HCT116 (cell line): ENCODE results near the gene BFSP2. TPM values are rescaled to one million over a fixed set of nuclear protein-coding genes. Genes with fewer than 3 reads are reported as not detected.

Experiments
- ATAC-seq: fragments of 200-7000 bp; cut with Tn5 transposase; 2 replicates; pipeline ENCODE4 v1.9.1; 2020; ENCODE audit warnings: mild to moderate bottlenecking, moderate library complexity
- BruUV-seq: library from RNA; stranded (reverse); fragments of 400-500 nt; replicated peaks from 2 replicates; lab custom pipeline; 2021; lab: Mats Ljungman, UMichigan
- CTCF ChIA-PET: fragments of 300-600 bp; sonication (Branson Sonifier 250); formaldehyde crosslinking; loops from one replicate; lab custom pipeline; 2021; ENCODE audit warnings: antibody characterized with exemption; lab: Charles Lee
- POLR2A ChIA-PET: fragments of 300-600, 350-600 bp; sonication (Branson Sonifier 250); formaldehyde crosslinking; loops from one replicate; lab custom pipeline; 2021; ENCODE audit warnings: antibody characterized with exemption; lab: Charles Lee
- RAD21 ChIA-PET, 2 experiments: fragments of 300-600 bp; sonication (Branson Sonifier 250); formaldehyde crosslinking; loops; one replicate each; lab custom pipeline; 2023; ENCODE audit warnings: low total read pairs in 2 of 2; ENCODE audit not compliant: uncharacterized antibody in 2 of 2, unreplicated experiment in 2 of 2, low non-redundant PET in 1 of 2; lab: Charles Lee
- DNase-seq: peaks from one replicate; pipeline ENCODE4 v3.0.0-alpha.2; 2010; ENCODE audit warnings: low read depth, low spot score
- H2AFZ ChIP-seq: fragments of 200-600 bp; shearing (Covaris generic), sonication (generic); 2 replicates; pipeline ENCODE4 v1.6.1; 2017; ENCODE audit warnings: low read depth, mixed run types, mixed read lengths, antibody characterized with exemption, low read length; ENCODE audit not compliant: poor library complexity, severe bottlenecking
- H3K27ac ChIP-seq: 2 replicates; pipeline ENCODE4 v1.5.1; 2012; ENCODE audit warnings: low read depth, low read length
- H3K27me3 ChIP-seq: fragments of 200-600 bp; sonication (generic); 2 replicates; pipeline ENCODE4 v1.6.1; 2016; ENCODE audit warnings: mixed run types, low read length, mixed read lengths; ENCODE audit not compliant: insufficient read depth
- H3K36me3 ChIP-seq, 2 experiments: fragments of 200-500 bp in 1 of 2; fragments of 200-600 bp in 1 of 2; sonication (Bioruptor generic) in 1 of 2; sonication (generic) in 1 of 2; 2 replicates each; pipeline versions ENCODE4 v1.5.1 to v1.6.1; 2014 to 2016; ENCODE audit warnings: low read length in 2 of 2, inconsistent platforms in 1 of 2, mixed read lengths in 1 of 2, mixed run types in 1 of 2; ENCODE audit not compliant: insufficient read depth in 2 of 2, control insufficient read depth in 1 of 2
- H3K4me1 ChIP-seq, 2 experiments: fragments of 200-600 bp in 1 of 2; sonication (generic) in 1 of 2; 2 replicates each; pipeline versions ENCODE4 v1.5.1 to v1.6.1; 2012 to 2017; ENCODE audit warnings: low read length in 2 of 2, inconsistent platforms in 1 of 2, mild to moderate bottlenecking in 1 of 2, mixed read lengths in 1 of 2, mixed run types in 1 of 2, moderate library complexity in 1 of 2; ENCODE audit not compliant: insufficient read depth in 2 of 2, control insufficient read depth in 1 of 2
- H3K4me2 ChIP-seq: fragments of 200-600 bp; sonication (generic); 2 replicates; pipeline ENCODE4 v1.6.1; 2017; ENCODE audit warnings: mixed run types, low read length, mixed read lengths
- H3K4me3 ChIP-seq, 2 experiments: fragments of 200-600 bp in 1 of 2; sonication (generic) in 1 of 2; replicated peaks in 1 of 2; 2 replicates each; pipeline ENCODE4 v1.5.1; 2011 to 2016; ENCODE audit warnings: low read length in 2 of 2, control low read depth in 1 of 2, low read depth in 1 of 2, mild to moderate bottlenecking in 1 of 2, mixed read lengths in 1 of 2, mixed run types in 1 of 2
- H3K79me2 ChIP-seq: fragments of 200-600 bp; sonication (generic); 2 replicates; pipeline ENCODE4 v1.6.1; 2017; ENCODE audit warnings: mild to moderate bottlenecking, mixed run types, low read length, moderate library complexity, mixed read lengths; ENCODE audit not compliant: insufficient read depth
- H3K9ac ChIP-seq: fragments of 200-600 bp; sonication (generic); 2 replicates; pipeline ENCODE4 v1.6.1; 2016; ENCODE audit warnings: low read length, mixed read lengths
- H3K9me2 ChIP-seq: fragments of 200-600 bp; sonication (generic), shearing (Covaris generic); 2 replicates; pipeline ENCODE4 v1.6.1; 2017; ENCODE audit warnings: mixed run types, mild to moderate bottlenecking, moderate library complexity; ENCODE audit not compliant: insufficient read depth
- H3K9me3 ChIP-seq, 2 experiments: fragments of 200-500 bp in 1 of 2; fragments of 200-600 bp in 1 of 2; sonication (Bioruptor generic) in 1 of 2; sonication (generic) in 1 of 2; 2 replicates each; pipeline ENCODE4 v1.6.1; 2014 to 2017; ENCODE audit warnings: low read length in 2 of 2, mixed read lengths in 2 of 2, inconsistent platforms in 1 of 2, low read depth in 1 of 2, mild to moderate bottlenecking in 1 of 2, mixed run types in 1 of 2, moderate library complexity in 1 of 2; ENCODE audit not compliant: control insufficient read depth in 1 of 2, insufficient read depth in 1 of 2
- H4K20me1 ChIP-seq: fragments of 200-600 bp; sonication (generic), shearing (Covaris generic); 2 replicates; pipeline ENCODE4 v1.6.1; 2017; ENCODE audit warnings: mixed run types, mild to moderate bottlenecking, moderate library complexity; ENCODE audit not compliant: insufficient read depth
- CBX3 ChIP-seq: IDR thresholded peaks from 2 replicates; pipeline ENCODE4 v1.6.1; 2012; ENCODE audit warnings: low read depth
- CEBPB ChIP-seq: IDR thresholded peaks from 2 replicates; pipeline ENCODE4 v1.6.1; 2012; ENCODE audit warnings: low read depth
- CTCF ChIP-seq, 3 experiments: fragments of 200-600 bp in 1 of 3; sonication (generic) in 1 of 3; IDR thresholded peaks in 2 of 3; conservative IDR thresholded peaks in 1 of 3; 2 replicates each; pipeline ENCODE4 v1.5.1; 2012 to 2017; ENCODE audit warnings: low read depth in 2 of 3, low read length in 2 of 3, antibody characterized with exemption in 1 of 3, borderline replicate concordance in 1 of 3, control low read depth in 1 of 3, mild to moderate bottlenecking in 1 of 3, mixed read lengths in 1 of 3, mixed run types in 1 of 3, moderate library complexity in 1 of 3; ENCODE audit not compliant: insufficient read depth in 1 of 3
- EGR1 ChIP-seq: IDR thresholded peaks from 2 replicates; pipeline ENCODE4 v1.6.1; 2012; ENCODE audit warnings: low read depth
- EZH2 ChIP-seq: fragments of 200-600 bp; sonication (generic); IDR thresholded peaks from 2 replicates; pipeline ENCODE4 v1.6.1; 2017; ENCODE audit warnings: antibody characterized with exemption, mixed run types
- EZH2phosphoT487 ChIP-seq: fragments of 200-600 bp; IDR thresholded peaks from 2 replicates; pipeline ENCODE4 v1.6.1; 2018; ENCODE audit warnings: antibody characterized with exemption, borderline replicate concordance
- FOSL1 ChIP-seq: IDR thresholded peaks from 2 replicates; pipeline ENCODE4 v1.6.1; 2012; ENCODE audit warnings: low read depth
- JUND ChIP-seq: IDR thresholded peaks from 2 replicates; pipeline ENCODE4 v1.6.1; 2012
- POLR2AphosphoS5 ChIP-seq: IDR thresholded peaks from 2 replicates; pipeline ENCODE4 v1.6.1; 2011; ENCODE audit warnings: mild to moderate bottlenecking, low read depth, low read length, moderate library complexity
- RAD21 ChIP-seq: IDR thresholded peaks from 2 replicates; pipeline ENCODE4 v1.6.1; 2012; ENCODE audit warnings: low read depth, mild to moderate bottlenecking
- SIN3A ChIP-seq: IDR thresholded peaks from 2 replicates; pipeline ENCODE4 v1.6.1; 2012; ENCODE audit warnings: low read depth
- SRF ChIP-seq: IDR thresholded peaks from 2 replicates; pipeline ENCODE4 v1.6.1; 2012; ENCODE audit warnings: low read depth
- TCF7L2 ChIP-seq: IDR thresholded peaks from 2 replicates; pipeline ENCODE4 v1.7.0; 2011; ENCODE audit warnings: borderline replicate concordance, inconsistent platforms; ENCODE audit not compliant: insufficient read depth, insufficient read length; ENCODE audit errors: extremely low read depth
- ZBTB33 ChIP-seq: IDR thresholded peaks from 2 replicates; pipeline ENCODE4 v1.6.1; 2011; ENCODE audit warnings: mild to moderate bottlenecking, low read length, moderate library complexity; ENCODE audit not compliant: insufficient replicate concordance; ENCODE audit errors: extremely low read depth
- ZFX ChIP-seq: fragments of 450-650 bp; IDR thresholded peaks from 2 replicates; pipeline ENCODE4 v1.6.1; 2017
- ZNF274 ChIP-seq: fragments of 200-500 bp; sonication (Bioruptor generic); IDR thresholded peaks from 2 replicates; pipeline ENCODE4 v1.6.1; 2014; ENCODE audit warnings: mild to moderate bottlenecking, low read depth, low read length, inconsistent platforms
- intact Hi-C: fragments of 100-400 bp; cut with micrococcal nuclease; formaldehyde crosslinking; loops from 2 replicates; pipeline ENCODE4 v1.10.0; 2022
- total RNA-seq: library from RNA; stranded (reverse); gene quantifications from one replicate; pipeline ENCODE4 v1.2.1, GENCODE V29; 2021; ENCODE audit not compliant: unreplicated experiment
- TF ChIP-seq, protein P1 (sequence below): IDR thresholded peaks from 2 replicates; pipeline ENCODE4 v1.6.1; 2012

BFSP2 gene
- total RNA-seq, 1 experiment from 2014 or later: not detected

DNA sequence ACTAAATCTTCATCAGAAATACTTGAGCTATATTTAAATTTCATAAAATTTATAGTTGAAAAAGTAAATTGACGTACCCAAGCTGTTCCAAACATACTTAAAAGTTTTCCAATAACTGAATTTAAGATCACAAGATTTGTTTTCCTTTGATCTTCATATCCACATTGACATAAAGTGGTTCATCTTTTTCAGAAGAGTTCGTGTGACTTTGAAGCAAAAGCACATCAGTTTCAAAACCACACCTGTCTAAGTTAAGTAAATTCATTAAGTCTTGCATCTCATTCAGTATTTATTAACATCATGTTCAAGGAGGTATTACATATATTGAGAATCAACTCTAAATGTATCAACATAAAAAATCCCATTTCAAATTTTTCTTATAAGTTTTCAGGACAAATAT is 79.5 kb downstream of the BFSP2 start (continued):
- TF ChIP-seq ZBTB33: no peak
- TF ChIP-seq EZH2: no peak
- no peak for TF ChIP-seq ZFX
- TF ChIP-seq CTCF (IDR thresholded peaks at IDR 0.05 in 2 of 3, conservative IDR thresholded peaks at IDR 0.05 in 1 of 3; ENCODE audit: borderline replicate concordance in 1 of 3, insufficient read depth in 1 of 3, low read depth in 2 of 3, low read length in 2 of 3): no peak
- no peak for TF ChIP-seq EGR1

DNA sequence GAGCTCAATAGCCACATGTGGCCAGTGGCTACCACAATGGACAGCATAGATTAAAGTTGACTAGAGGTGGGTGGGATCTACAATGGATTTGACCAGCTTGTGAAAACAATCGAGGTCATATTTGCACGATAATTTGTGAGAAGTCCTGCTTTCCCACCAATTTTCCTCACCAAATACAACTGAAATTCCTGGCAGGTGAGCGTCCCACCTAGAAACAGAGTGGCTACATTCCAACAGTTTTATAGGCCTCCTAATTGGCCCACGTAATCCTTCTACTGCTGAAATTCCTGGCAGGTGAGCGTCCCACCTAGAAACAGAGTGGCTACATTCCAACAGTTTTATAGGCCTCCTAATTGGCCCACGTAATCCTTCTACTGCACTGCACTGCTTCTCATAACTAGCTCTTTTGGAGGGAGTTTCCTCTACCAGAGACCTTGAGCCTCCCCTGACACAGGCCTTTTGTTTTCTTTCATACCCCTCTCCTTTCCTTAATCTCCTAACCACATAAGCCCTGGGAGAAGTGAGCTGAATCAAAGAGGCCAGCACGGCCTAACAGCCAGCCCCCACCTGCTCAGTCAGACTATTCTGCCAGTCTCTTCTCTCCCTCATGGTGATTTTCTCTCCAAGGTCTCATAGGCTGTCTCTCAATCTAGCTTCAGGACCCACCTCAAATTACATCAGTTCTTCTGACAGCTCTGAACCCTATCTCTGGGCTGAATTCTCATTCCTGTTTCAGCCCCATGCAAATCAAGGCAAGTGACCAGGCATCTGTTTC is 80.2 kb downstream of the BFSP2 start:
- POLR2A ChIA-PET: interaction anchor here (0.9 to 1.9 kb wide), 6 partner anchors 9 to 820 kb away, joined by 3 to 9 read pairs (median 5); partner anchors contain the start of genes ACAD11, CDV3 and UBA5
- H3K9ac ChIP-seq: peak overlapping the region; percentile 48
- RAD21 ChIA-PET: interaction anchor here in 1 of 2 experiments (0.8 kb wide), 1 partner anchor 75 kb away, joined by 3 read pairs; no protein-coding TSS in a partner anchor
- no peaks in the 10 kb centered on the region for H3K79me2 ChIP-seq
- ATAC-seq (peak; percentile 93), DNase-seq (peak; percentile 79)
- H3K27ac ChIP-seq: peak overlapping the region; percentile 74
- no peaks in the 10 kb centered on the region for H3K9me3 ChIP-seq
- H3K4me3 ChIP-seq: peak overlapping the region in 1 of 2 experiments; percentile 31; a peak in 2 of 4 replicates
- intact Hi-C loops: no loop called here
- no peaks in the 10 kb centered on the region for H3K36me3 ChIP-seq
- H3K4me2 ChIP-seq: peak overlapping the region; percentile 59
- TSS peak; percentile 99 for BruUV-seq
- H3K4me1 ChIP-seq: peaks cover 13 to 31% of the 10 kb centered on the region in 2 experiments
- CTCF ChIA-PET: interaction anchor here (1.1 to 1.5 kb wide), 3 partner anchors 9 to 98 kb away, joined by 3 to 5 read pairs (median 3); no protein-coding TSS in a partner anchor
- H2AFZ ChIP-seq: peak overlapping the region; percentile 41
- H3K27me3 ChIP-seq: no peaks in the 10 kb centered on the region
- no peaks in the 10 kb centered on the region for H4K20me1 ChIP-seq
- H3K9me2 ChIP-seq: no peaks in the 10 kb centered on the region
- TF ChIP-seq SIN3A (0 out of 2 replicates have a peak, but pooled peaks have one; percentile 33), ZNF274 (no peak), ZBTB33 (no peak), EGR1 (no peak), EZH2phosphoT487 (no peak), RAD21 (peak; percentile 26; the same call in 1 of the 2 replicates), CEBPB (peak; percentile 61), POLR2AphosphoS5 (peak; percentile 72; the same call in 1 of the 2 replicates), CBX3 (peak; percentile 74; the same call in 1 of the 2 replicates), JUND (peak; percentile 61), TCF7L2 (no peak), FOSL1 (peak; percentile 66; the same call in 1 of the 2 replicates), EZH2 (no peak), ZFX (no peak), SRF (peak; percentile 41; the same call in 1 of the 2 replicates)
- TF ChIP-seq, protein P1, sequence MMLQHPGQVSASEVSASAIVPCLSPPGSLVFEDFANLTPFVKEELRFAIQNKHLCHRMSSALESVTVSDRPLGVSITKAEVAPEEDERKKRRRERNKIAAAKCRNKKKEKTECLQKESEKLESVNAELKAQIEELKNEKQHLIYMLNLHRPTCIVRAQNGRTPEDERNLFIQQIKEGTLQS: no peak
